DND-41 (cell line): ENCODE measurements around the gene RFPL1.

ENCODE experiments used
- EZH2 ChIP-seq: IDR thresholded peaks from 3 replicates; pipeline ENCODE4 v1.6.1; 2012; ENCODE audit warnings: borderline replicate concordance, low read depth, mild to moderate bottlenecking, moderate library complexity, low read length, inconsistent platforms; ENCODE audit not compliant: severe bottlenecking
- TF ChIP-seq, protein P1 (sequence below): IDR thresholded peaks from 2 replicates; pipeline ENCODE4 v1.5.1; 2012; ENCODE audit warnings: borderline replicate concordance, low read length, moderate library complexity, mild to moderate bottlenecking; ENCODE audit not compliant: poor library complexity, severe bottlenecking; ENCODE audit errors: extremely low read depth

DNA sequence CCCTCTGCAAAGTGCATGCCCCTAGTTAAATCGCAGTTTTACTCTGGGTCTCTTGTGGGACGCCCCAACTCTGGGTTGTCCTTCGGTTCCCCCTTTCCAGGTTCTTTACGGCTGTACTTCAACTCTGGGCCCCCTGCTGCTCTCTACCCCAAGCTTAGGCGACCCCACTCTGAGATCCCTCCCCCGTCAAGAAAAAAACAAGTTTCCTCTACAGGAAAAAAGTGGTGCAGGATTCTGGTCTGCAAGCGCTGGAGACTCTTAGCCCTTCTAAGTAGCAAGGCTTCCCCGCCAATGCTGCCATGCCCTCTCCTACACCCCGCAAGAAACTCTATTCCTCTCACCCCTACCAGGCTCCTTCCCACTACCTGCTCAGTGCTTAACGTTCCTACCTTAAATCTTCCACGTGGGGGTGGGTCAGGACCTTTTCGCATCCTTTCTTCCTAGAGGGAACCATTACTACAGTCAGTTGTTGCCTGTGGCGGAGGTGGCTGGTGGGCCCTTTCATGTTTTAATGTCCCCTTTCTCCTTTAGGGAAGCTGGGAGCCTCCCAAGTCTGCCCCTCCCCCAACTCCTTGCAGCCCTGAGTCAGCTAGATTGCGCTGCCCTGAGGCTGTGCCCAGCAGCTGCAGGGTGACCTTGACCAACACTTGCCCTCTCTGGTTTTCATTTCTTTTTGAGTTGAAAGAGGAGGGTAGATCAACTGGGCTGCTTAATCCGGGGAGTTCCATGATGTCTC lies 43.0 kb downstream of the RFPL1 start:
- TF ChIP-seq, protein P1, sequence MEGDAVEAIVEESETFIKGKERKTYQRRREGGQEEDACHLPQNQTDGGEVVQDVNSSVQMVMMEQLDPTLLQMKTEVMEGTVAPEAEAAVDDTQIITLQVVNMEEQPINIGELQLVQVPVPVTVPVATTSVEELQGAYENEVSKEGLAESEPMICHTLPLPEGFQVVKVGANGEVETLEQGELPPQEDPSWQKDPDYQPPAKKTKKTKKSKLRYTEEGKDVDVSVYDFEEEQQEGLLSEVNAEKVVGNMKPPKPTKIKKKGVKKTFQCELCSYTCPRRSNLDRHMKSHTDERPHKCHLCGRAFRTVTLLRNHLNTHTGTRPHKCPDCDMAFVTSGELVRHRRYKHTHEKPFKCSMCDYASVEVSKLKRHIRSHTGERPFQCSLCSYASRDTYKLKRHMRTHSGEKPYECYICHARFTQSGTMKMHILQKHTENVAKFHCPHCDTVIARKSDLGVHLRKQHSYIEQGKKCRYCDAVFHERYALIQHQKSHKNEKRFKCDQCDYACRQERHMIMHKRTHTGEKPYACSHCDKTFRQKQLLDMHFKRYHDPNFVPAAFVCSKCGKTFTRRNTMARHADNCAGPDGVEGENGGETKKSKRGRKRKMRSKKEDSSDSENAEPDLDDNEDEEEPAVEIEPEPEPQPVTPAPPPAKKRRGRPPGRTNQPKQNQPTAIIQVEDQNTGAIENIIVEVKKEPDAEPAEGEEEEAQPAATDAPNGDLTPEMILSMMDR: no peak
- TF ChIP-seq EZH2: no peak
